ENCODE measurements around the gene OR10H4.
"Not testable (repeated sequence)": the region's sequence is repeated elsewhere in the genome, so short reads cannot be mapped to it uniquely, and the experiment has no call there.

The OR10H4 gene

GRCh38 chr19:15948223-15949058 is at the start of gene OR10H4:
TSS of gene OR10H4 (plus strand) at chr19:15949008. CDS start at chr19:15949008, 0 bp downstream.
- DNase-seq = no peak

- not testable (repeated sequence) for DNase-seq
These were observed 49.2 kb upstream of the OR10H4 start for GRCh38 chr19:15899561-15899960.

GRCh38 chr19:15900032-15900431 is 48.8 kb upstream of the OR10H4 start:
- not testable (repeated sequence) for DNase-seq

- DNase-seq = no peak
These were observed 48.3 kb upstream of the OR10H4 start for GRCh38 chr19:15900504-15900903.

- DNase-seq = no peak
These were observed 46.6 kb upstream of the OR10H4 start for GRCh38 chr19:15902254-15902653.

- not testable (repeated sequence) for DNase-seq
These were observed 45.9 kb upstream of the OR10H4 start for GRCh38 chr19:15902898-15903297.

GRCh38 chr19:15905026-15905425 is 43.8 kb upstream of the OR10H4 start:
- no peak for DNase-seq

GRCh38 chr19:15911599-15912235 is 37.1 kb upstream of the OR10H4 start:
- no peak for DNase-seq

GRCh38 chr19:15913384-15913783 is 35.4 kb upstream of the OR10H4 start:
- no peak for DNase-seq

- no peak for DNase-seq
These were observed 35.0 kb upstream of the OR10H4 start for GRCh38 chr19:15913830-15914229.

- DNase-seq = no peak
These were observed 33.7 kb upstream of the OR10H4 start for GRCh38 chr19:15915109-15915508.

- DNase-seq = no peak
These were observed 29.6 kb upstream of the OR10H4 start for GRCh38 chr19:15919243-15919642.

GRCh38 chr19:15922021-15922420 is 26.8 kb upstream of the OR10H4 start:
- DNase-seq = no peak

GRCh38 chr19:15923702-15924101 is 25.1 kb upstream of the OR10H4 start:
- DNase-seq = no peak

- DNase-seq = no peak
These were observed 22.3 kb upstream of the OR10H4 start for GRCh38 chr19:15926484-15926883.

GRCh38 chr19:15928321-15928720 is 20.5 kb upstream of the OR10H4 start:
- DNase-seq = no peak

- DNase-seq = not testable (repeated sequence)
These were observed 15.0 kb upstream of the OR10H4 start for GRCh38 chr19:15933761-15934331.

- peak in 13 of 14 donors; percentile 9 to 92 (median 54) for DNase-seq
These were observed 14.3 kb upstream of the OR10H4 start, which contains the start of gene CYP4F11 for GRCh38 chr19:15934332-15935078. TSS of gene CYP4F11 (minus strand) at chr19:15934529. CDS start at chr19:15934408, 121 bp downstream.

- DNase-seq = peak in 1 of 14 donors; percentile 16
These were observed 13.6 kb upstream of the OR10H4 start for GRCh38 chr19:15935167-15935702.

GRCh38 chr19:15936173-15936572 is 12.6 kb upstream of the OR10H4 start:
- DNase-seq = no peak

GRCh38 chr19:15936950-15937349 is 11.9 kb upstream of the OR10H4 start:
- DNase-seq = no peak

- no peak for DNase-seq
These were observed 11.0 kb upstream of the OR10H4 start for GRCh38 chr19:15937771-15938170.
